OCI-LY3 (cell line): ENCODE results near the gene ADGRD1.

Experiments used
- EZH2phosphoT487 ChIP-seq: fragments of 200-600 bp; shearing (Covaris generic); IDR thresholded peaks from 2 replicates; pipeline ENCODE4 v1.6.1; 2018; ENCODE audit warnings: antibody characterized with exemption, mixed run types, low read depth
- TF ChIP-seq, protein P1 (sequence below): fragments of 200-600, 300-600 bp; sonication (generic); IDR thresholded peaks from 2 replicates; pipeline ENCODE4 v1.5.1; 2014; ENCODE audit warnings: antibody characterized with exemption, low read length, low read depth

GRCh38 chr12:130965214-130965613 lies 11.5 kb downstream of the ADGRD1 start:
- TF ChIP-seq, protein P1, sequence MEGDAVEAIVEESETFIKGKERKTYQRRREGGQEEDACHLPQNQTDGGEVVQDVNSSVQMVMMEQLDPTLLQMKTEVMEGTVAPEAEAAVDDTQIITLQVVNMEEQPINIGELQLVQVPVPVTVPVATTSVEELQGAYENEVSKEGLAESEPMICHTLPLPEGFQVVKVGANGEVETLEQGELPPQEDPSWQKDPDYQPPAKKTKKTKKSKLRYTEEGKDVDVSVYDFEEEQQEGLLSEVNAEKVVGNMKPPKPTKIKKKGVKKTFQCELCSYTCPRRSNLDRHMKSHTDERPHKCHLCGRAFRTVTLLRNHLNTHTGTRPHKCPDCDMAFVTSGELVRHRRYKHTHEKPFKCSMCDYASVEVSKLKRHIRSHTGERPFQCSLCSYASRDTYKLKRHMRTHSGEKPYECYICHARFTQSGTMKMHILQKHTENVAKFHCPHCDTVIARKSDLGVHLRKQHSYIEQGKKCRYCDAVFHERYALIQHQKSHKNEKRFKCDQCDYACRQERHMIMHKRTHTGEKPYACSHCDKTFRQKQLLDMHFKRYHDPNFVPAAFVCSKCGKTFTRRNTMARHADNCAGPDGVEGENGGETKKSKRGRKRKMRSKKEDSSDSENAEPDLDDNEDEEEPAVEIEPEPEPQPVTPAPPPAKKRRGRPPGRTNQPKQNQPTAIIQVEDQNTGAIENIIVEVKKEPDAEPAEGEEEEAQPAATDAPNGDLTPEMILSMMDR = no peak
- no peak for TF ChIP-seq EZH2phosphoT487
